Astrocyte (in vitro differentiated cells and primary cell): ENCODE data around the gene STK32B.

Experiments
- CTCF ChIP-seq: IDR thresholded peaks from 2 replicates; pipeline ENCODE4 v1.5.1; 2011; ENCODE audit warnings: low read depth, mild to moderate bottlenecking, inconsistent platforms, low read length, moderate library complexity; ENCODE audit not compliant: insufficient read depth
- EZH2 ChIP-seq: IDR thresholded peaks from 2 replicates; pipeline ENCODE4 v1.6.1; 2012; ENCODE audit warnings: mild to moderate bottlenecking, low read length, inconsistent platforms; ENCODE audit not compliant: insufficient read depth

GRCh38 chr4:5044341-5044740 is 6.9 kb upstream of the STK32B start:
- TF ChIP-seq EZH2 = no peak
- TF ChIP-seq CTCF = no peak
